Liver (tissue), 9 donors: ENCODE measurements around the gene PROCA1. TPM values are rescaled to one million over a fixed set of nuclear protein-coding genes. Genes with fewer than 3 reads are reported as not detected.

Experiments
- DNase-seq: peaks from one replicate; pipeline ENCODE4 v3.0.0-alpha.2; 2017; ENCODE audit warnings: low spot score
- H3K27ac ChIP-seq, 2 donors: one replicate each; pipeline ENCODE4 v1.7.0; 2013; ENCODE audit warnings: inconsistent platforms in 2 of 2, low read length in 2 of 2, control low read depth in 1 of 2, low read depth in 1 of 2, mild to moderate bottlenecking in 1 of 2
- H3K27me3 ChIP-seq, 4 donors: one replicate each; pipeline versions ENCODE4 v1.6.1 to v1.7.0; 2013; ENCODE audit warnings: low read length in 3 of 4, inconsistent platforms in 1 of 4, mild to moderate bottlenecking in 1 of 4, moderate library complexity in 1 of 4; ENCODE audit not compliant: control insufficient read depth in 4 of 4, insufficient read depth in 4 of 4
- H3K36me3 ChIP-seq, 4 donors: one replicate each; pipeline versions ENCODE4 v1.6.1 to v1.7.0; 2013; ENCODE audit warnings: low read length in 3 of 4, mild to moderate bottlenecking in 3 of 4, low read depth in 1 of 4, moderate library complexity in 1 of 4; ENCODE audit not compliant: control insufficient read depth in 4 of 4, insufficient read depth in 3 of 4
- H3K4me1 ChIP-seq, 4 donors: one replicate each; pipeline versions ENCODE4 v1.6.1 to v1.7.0; 2013; ENCODE audit warnings: low read length in 3 of 4, mild to moderate bottlenecking in 3 of 4, moderate library complexity in 1 of 4; ENCODE audit not compliant: control insufficient read depth in 4 of 4, insufficient read depth in 4 of 4
- H3K4me3 ChIP-seq, 3 donors: one replicate each; pipeline versions ENCODE4 v1.6.1 to v1.7.0; 2013; ENCODE audit warnings: low read length in 3 of 3, control low read depth in 1 of 3, low read depth in 1 of 3, mild to moderate bottlenecking in 1 of 3
- H3K9ac ChIP-seq, 2 donors: one replicate each; pipeline ENCODE4 v1.7.0; 2013; ENCODE audit warnings: low read length in 2 of 2, mild to moderate bottlenecking in 2 of 2, moderate library complexity in 2 of 2, control low read depth in 1 of 2, low read depth in 1 of 2
- H3K9me3 ChIP-seq, 4 donors: one replicate each; pipeline versions ENCODE4 v1.6.1 to v1.7.0; 2013; ENCODE audit warnings: low read length in 3 of 4; ENCODE audit not compliant: control insufficient read depth in 4 of 4
- ATF3 ChIP-seq: IDR thresholded peaks from 2 replicates; pipeline ENCODE4 v1.6.1; 2016; ENCODE audit warnings: antibody characterized with exemption
- CTCF ChIP-seq: fragments of 150-350 bp; IDR thresholded peaks from 2 replicates; pipeline ENCODE4 v1.5.1; 2017; ENCODE audit warnings: improper control_type of control experiment, low read depth, low read length; ENCODE audit not compliant: missing input control
- EGR1 ChIP-seq, 2 donors: IDR thresholded peaks; 2 replicates each; pipeline ENCODE4 v1.6.1; 2016 to 2018; ENCODE audit warnings: antibody characterized with exemption in 2 of 2, low read depth in 2 of 2
- FOXA1 ChIP-seq: IDR thresholded peaks from 2 replicates; pipeline ENCODE4 v1.6.1; 2016; ENCODE audit warnings: antibody characterized with exemption
- FOXA2 ChIP-seq: IDR thresholded peaks from 2 replicates; pipeline ENCODE4 v1.6.1; 2016; ENCODE audit warnings: antibody characterized with exemption
- GABPA ChIP-seq, 2 donors: IDR thresholded peaks in 1 of 2; conservative IDR thresholded peaks in 1 of 2; 2 replicates each; pipeline ENCODE4 v1.6.1; 2016; ENCODE audit warnings: antibody characterized with exemption in 2 of 2, mild to moderate bottlenecking in 1 of 2, moderate library complexity in 1 of 2
- JUND ChIP-seq, 2 donors: IDR thresholded peaks; 2 replicates each; pipeline ENCODE4 v1.6.1; 2016; ENCODE audit warnings: antibody characterized with exemption in 2 of 2
- NR2F2 ChIP-seq: IDR thresholded peaks from 2 replicates; pipeline ENCODE4 v1.6.1; 2016; ENCODE audit warnings: antibody characterized with exemption
- RAD21 ChIP-seq, 2 donors: IDR thresholded peaks; 2 replicates each; pipeline ENCODE4 v1.6.1; 2016; ENCODE audit warnings: antibody characterized with exemption in 2 of 2, mild to moderate bottlenecking in 2 of 2
- REST ChIP-seq: IDR thresholded peaks from 2 replicates; pipeline ENCODE4 v1.6.1; 2016; ENCODE audit warnings: antibody characterized with exemption, mild to moderate bottlenecking
- RXRA ChIP-seq, 2 donors: IDR thresholded peaks; 2 replicates each; pipeline ENCODE4 v1.6.1; 2017 to 2018; ENCODE audit warnings: antibody characterized with exemption in 2 of 2, mild to moderate bottlenecking in 1 of 2
- SP1 ChIP-seq: IDR thresholded peaks from 2 replicates; pipeline ENCODE4 v1.6.1; 2018; ENCODE audit warnings: antibody characterized with exemption, mild to moderate bottlenecking
- TAF1 ChIP-seq: conservative IDR thresholded peaks from 2 replicates; pipeline ENCODE4 v1.6.1; 2016; ENCODE audit warnings: antibody characterized with exemption, mild to moderate bottlenecking
- YY1 ChIP-seq: IDR thresholded peaks from 2 replicates; pipeline ENCODE4 v1.6.1; 2016; ENCODE audit warnings: antibody characterized with exemption, mild to moderate bottlenecking
- ZBTB33 ChIP-seq: IDR thresholded peaks from 2 replicates; pipeline ENCODE4 v1.6.1; 2016; ENCODE audit warnings: antibody characterized with exemption
- WGBS: extraction: QIAGEN DNeasy Blood & Tissue Kit; methylation state at CpG from one replicate; pipeline ENCODE4 v1.1.7; 2013; 5-methylcytosine and 5-hydroxymethylcytosine counted together
- polyA plus RNA-seq, 2 donors: library from polyadenylated mRNA; stranded (reverse) in 1 of 2; unstranded in 1 of 2; fragments of 200-250 nt in 1 of 2; fragments of >200 nt in 1 of 2; fragmentation: Nextera tagmentation in 1 of 2; extraction: Ambion mirVana in 1 of 2; gene quantifications; one replicate each; pipeline versions ENCODE4 v1.2.1 to v1.2.3, GENCODE V29; 2013 to 2015
- total RNA-seq, 2 donors: library from RNA; depleted of rRNA; stranded (reverse); fragments of >200 nt; gene quantifications; one replicate each; pipeline ENCODE4 v1.2.3, GENCODE V29; 2014
- donor health status: healthy.
- donor health status: healthy.
- donor health status: healthy.
- donor health status: healthy.
- donor health status: healthy.

Gene PROCA1
- total and polyA plus RNA-seq, 4 donors: 0.16 to 0.65 (median 0.35) TPM

GRCh38 chr17:28675490-28675889, 36.2 kb downstream of the PROCA1 start:
- no peaks in the 10 kb centered on the region for H3K9me3 ChIP-seq
- H3K4me1 ChIP-seq: no peaks in the 10 kb centered on the region
- peaks cover 35 to 86% (median 77%) of the 10 kb centered on the region in 4 donors for H3K36me3 ChIP-seq
- no peak overlapping the region for H3K9ac ChIP-seq
- no peak for TF ChIP-seq SP1
- no peak for TF ChIP-seq GABPA (IDR thresholded peaks at IDR 0.05 in 1 of 2, conservative IDR thresholded peaks at IDR 0.05 in 1 of 2)
- TF ChIP-seq ZBTB33: no peak
- TF ChIP-seq YY1: no peak
- no peak for TF ChIP-seq RXRA (IDR thresholded peaks at IDR 0.05)
- no peak for TF ChIP-seq FOXA1
- TF ChIP-seq ATF3: no peak
- no peak for TF ChIP-seq RAD21 (IDR thresholded peaks at IDR 0.05)
- 90% methylated on average over 3 of the region's 3 CpGs for WGBS
- no peak for DNase-seq
- H3K27ac ChIP-seq: no peak overlapping the region
- H3K4me3 ChIP-seq: no peak overlapping the region
- H3K27me3 ChIP-seq: no peaks in the 10 kb centered on the region

- TF ChIP-seq TAF1: no peak
- TF ChIP-seq EGR1 (IDR thresholded peaks at IDR 0.05; ENCODE audit: low read depth in 2 of 2): no peak
- TF ChIP-seq YY1: no peak
- no peak for TF ChIP-seq RXRA (IDR thresholded peaks at IDR 0.05)
- no peak for TF ChIP-seq FOXA2
- no peak for TF ChIP-seq JUND (IDR thresholded peaks at IDR 0.05)
- TF ChIP-seq SP1: no peak
- TF ChIP-seq NR2F2: no peak
- TF ChIP-seq REST: no peak
- no peak for TF ChIP-seq CTCF
- TF ChIP-seq RAD21 (IDR thresholded peaks at IDR 0.05): no peak
- no peak for TF ChIP-seq ATF3
- no peak for DNase-seq
- Histone ChIP-seq H3K36me3 (peaks cover 13 to 65% (median 45%) of the 10 kb centered on the region in 4 donors), H3K27me3 (no peaks in the 10 kb centered on the region), H3K9ac (no peak overlapping the region), H3K9me3 (no peaks in the 10 kb centered on the region), H3K27ac (no peak overlapping the region), H3K4me3 (no peak overlapping the region), H3K4me1 (peaks cover 0 to 2% (median under 1%) of the 10 kb centered on the region in 4 donors)
- 98% methylated on average over 1 of the region's 1 CpG for WGBS
These were observed 41.8 kb downstream of the PROCA1 start for GRCh38 chr17:28669918-28670317.
